Osteoblast (primary cell): ENCODE data around the gene C16orf74. TPM values are rescaled to one million over a fixed set of nuclear protein-coding genes. Genes with fewer than 3 reads are reported as not detected.
A peak's percentile ranks its signal among the peaks of the same experiment; 100 is the strongest.

Experiments used
- DNase-seq: peaks from one replicate; pipeline ENCODE4 v3.0.0; 2011; ENCODE audit warnings: low spot score, mixed read lengths; ENCODE audit not compliant: insufficient read length; ENCODE audit errors: missing footprints
- H2AFZ ChIP-seq: 2 replicates; pipeline ENCODE4 v1.6.0; 2011; ENCODE audit warnings: mild to moderate bottlenecking, low read length
- H3K27ac ChIP-seq: 2 replicates; pipeline ENCODE4 v1.5.1; 2011; ENCODE audit warnings: mild to moderate bottlenecking, low read depth, low read length, moderate library complexity
- H3K27me3 ChIP-seq: 2 replicates; pipeline ENCODE4 v1.6.0; 2012; ENCODE audit warnings: mild to moderate bottlenecking, control low read depth, inconsistent platforms, low read length, moderate library complexity; ENCODE audit not compliant: insufficient read depth
- H3K36me3 ChIP-seq: 2 replicates; pipeline ENCODE4 v1.5.1; 2011; ENCODE audit warnings: mild to moderate bottlenecking, low read length, control low read depth, moderate library complexity; ENCODE audit not compliant: insufficient read depth
- H3K4me1 ChIP-seq: 2 replicates; pipeline ENCODE4 v1.5.1; 2011; ENCODE audit warnings: mild to moderate bottlenecking, low read length, control low read depth, moderate library complexity; ENCODE audit not compliant: insufficient read depth
- H3K4me2 ChIP-seq: 2 replicates; pipeline ENCODE4 v1.6.0; 2011; ENCODE audit warnings: mild to moderate bottlenecking, low read length; ENCODE audit not compliant: insufficient read depth
- H3K4me3 ChIP-seq: fragments of 200-600 bp; sonication (generic); 3 replicates; pipeline ENCODE4 v1.5.1; 2012; ENCODE audit warnings: mild to moderate bottlenecking, low read length, inconsistent platforms; ENCODE audit not compliant: insufficient read depth
- H3K79me2 ChIP-seq: 2 replicates; pipeline ENCODE4 v1.6.0; 2012; ENCODE audit warnings: mild to moderate bottlenecking, low read length, control low read depth, inconsistent platforms; ENCODE audit not compliant: insufficient read depth
- H3K9me3 ChIP-seq: 2 replicates; pipeline ENCODE4 v1.5.1; 2011; ENCODE audit warnings: low read depth, low read length, control low read depth
- H4K20me1 ChIP-seq: 2 replicates; pipeline ENCODE4 v1.6.0; 2012; ENCODE audit warnings: mild to moderate bottlenecking, low read length, control low read depth; ENCODE audit not compliant: insufficient read depth
- CTCF ChIP-seq: IDR thresholded peaks from 2 replicates; pipeline ENCODE4 v1.5.1; 2011; ENCODE audit warnings: mild to moderate bottlenecking, low read depth, low read length, moderate library complexity; ENCODE audit errors: extremely low read depth
- total RNA-seq: library from RNA; depleted of rRNA; stranded (reverse); fragments of >200 nt; gene quantifications from 2 replicates; pipeline ENCODE4 v1.2.3, GENCODE V29; 2012

Gene C16orf74
- total RNA-seq, 1 donor, result 0.72 TPM

GRCh38 chr16:85735225-85735635, 15.7 kb downstream of the C16orf74 start:
- H3K4me2 ChIP-seq, result no peak overlapping the region
- no peaks in the 10 kb centered on the region for H3K4me1 ChIP-seq
- H2AFZ ChIP-seq, result no peak overlapping the region
- no peaks in the 10 kb centered on the region for H3K36me3 ChIP-seq
- H3K27me3 ChIP-seq, result no peaks in the 10 kb centered on the region
- no peaks in the 10 kb centered on the region for H3K9me3 ChIP-seq
- no peak overlapping the region for H3K4me3 ChIP-seq
- DNase-seq, result peak; percentile 48
- H4K20me1 ChIP-seq, result no peaks in the 10 kb centered on the region
- H3K27ac ChIP-seq, result no peak overlapping the region
- TF ChIP-seq CTCF, result no peak
- no peaks in the 10 kb centered on the region for H3K79me2 ChIP-seq

DNA sequence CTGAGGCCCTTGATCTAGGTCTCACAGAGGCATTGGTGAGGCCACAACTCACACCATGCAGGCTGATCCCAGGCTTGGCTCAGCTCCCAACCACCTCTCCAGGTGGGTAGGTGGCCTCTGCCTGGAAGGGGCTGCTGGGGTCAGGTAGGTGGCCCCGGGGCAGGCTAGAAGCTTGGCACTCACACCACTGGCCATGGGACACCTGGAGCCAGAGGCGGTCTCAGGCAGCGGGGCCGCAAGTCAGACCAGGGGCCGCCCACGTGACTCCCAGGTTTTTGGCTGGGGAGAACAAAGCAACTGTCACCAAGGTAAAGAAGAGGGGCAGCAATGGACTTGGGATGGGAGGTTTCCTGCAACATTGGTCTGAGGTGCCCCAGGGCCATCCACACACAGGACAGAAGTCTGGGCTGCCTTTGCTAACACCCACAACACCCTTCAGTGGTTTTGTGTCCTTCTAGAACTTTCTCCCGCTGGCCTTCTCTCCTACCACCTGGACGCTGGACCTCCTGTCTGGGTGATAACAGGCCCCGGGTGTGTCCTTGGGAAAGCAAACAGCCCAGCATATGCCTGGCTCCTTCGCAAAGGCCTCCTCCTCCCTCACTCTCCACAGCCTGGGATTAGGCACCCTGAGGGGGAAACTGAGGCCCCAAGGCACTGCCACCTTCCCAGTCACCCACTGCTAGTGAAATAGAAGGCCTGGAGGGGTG, 16.4 kb downstream of the C16orf74 start:
- DNase-seq, result no peak
- H3K4me2 ChIP-seq, result no peak overlapping the region
- H3K36me3 ChIP-seq, result no peaks in the 10 kb centered on the region
- H3K27me3 ChIP-seq, result no peaks in the 10 kb centered on the region
- H2AFZ ChIP-seq, result no peak overlapping the region
- no peaks in the 10 kb centered on the region for H3K4me1 ChIP-seq
- H3K79me2 ChIP-seq, result no peaks in the 10 kb centered on the region
- H3K9me3 ChIP-seq, result no peaks in the 10 kb centered on the region
- H4K20me1 ChIP-seq, result no peaks in the 10 kb centered on the region
- H3K4me3 ChIP-seq, result no peak overlapping the region
- no peak for TF ChIP-seq CTCF
- H3K27ac ChIP-seq, result no peak overlapping the region

- peak; percentile 88 for DNase-seq
- Histone ChIP-seq H2AFZ (no peak overlapping the region), H3K9me3 (no peaks in the 10 kb centered on the region), H4K20me1 (no peaks in the 10 kb centered on the region), H3K79me2 (no peaks in the 10 kb centered on the region), H3K36me3 (no peaks in the 10 kb centered on the region), H3K4me3 (no peak overlapping the region), H3K27me3 (no peaks in the 10 kb centered on the region), H3K27ac (no peak overlapping the region), H3K4me2 (no peak overlapping the region), H3K4me1 (no peaks in the 10 kb centered on the region)
- no peak for TF ChIP-seq CTCF
Measured at GRCh38 chr16:85733839-85734170, 17.1 kb downstream of the C16orf74 start.

GRCh38 chr16:85733155-85733838, 17.6 kb downstream of the C16orf74 start:
- Histone ChIP-seq H3K27me3 (no peaks in the 10 kb centered on the region), H3K36me3 (no peaks in the 10 kb centered on the region), H3K4me3 (no peak overlapping the region), H3K9me3 (no peaks in the 10 kb centered on the region), H4K20me1 (no peaks in the 10 kb centered on the region), H3K27ac (no peak overlapping the region), H2AFZ (peak overlapping the region; percentile 4), H3K4me1 (no peaks in the 10 kb centered on the region), H3K4me2 (no peak overlapping the region), H3K79me2 (no peaks in the 10 kb centered on the region)
- DNase-seq, result no peak
- TF ChIP-seq CTCF, result no peak
